MV-4-11 (cell line): ENCODE measurements around the gene RHOF.

ENCODE experiments used
- DNase-seq: peaks from one replicate; lab custom pipeline; 2025; lab: John Stamatoyannopoulos, UW

RHOF gene

GRCh38 chr12:121741743-121742142 is 51.7 kb downstream of the RHOF start:
- DNase-seq, result peak; percentile 71

GRCh38 chr12:121740847-121741246 is 52.6 kb downstream of the RHOF start:
- DNase-seq, result no peak

GRCh38 chr12:121738340-121738858 is 55.1 kb downstream of the RHOF start:
- no peak for DNase-seq

- no peak for DNase-seq
These were observed 59.6 kb downstream of the RHOF start for GRCh38 chr12:121733849-121734248.

GRCh38 chr12:121731473-121731872 is 62.0 kb downstream of the RHOF start:
- DNase-seq, result no peak

GRCh38 chr12:121729021-121729420 is 64.5 kb downstream of the RHOF start:
- no peak for DNase-seq
